HCT116 (cell line): ENCODE results near the gene C11orf58.

Experiments used
- CBX3 ChIP-seq: IDR thresholded peaks from 2 replicates; pipeline ENCODE4 v1.6.1; 2012; ENCODE audit warnings: low read depth
- CTCF ChIP-seq, 3 experiments: fragments of 200-600 bp in 1 of 3; sonication (generic) in 1 of 3; IDR thresholded peaks in 2 of 3; conservative IDR thresholded peaks in 1 of 3; 2 replicates each; pipeline ENCODE4 v1.5.1; 2012 to 2017; ENCODE audit warnings: low read depth in 2 of 3, low read length in 2 of 3, antibody characterized with exemption in 1 of 3, borderline replicate concordance in 1 of 3, control low read depth in 1 of 3, mild to moderate bottlenecking in 1 of 3, mixed read lengths in 1 of 3, mixed run types in 1 of 3, moderate library complexity in 1 of 3; ENCODE audit not compliant: insufficient read depth in 1 of 3
- EGR1 ChIP-seq: IDR thresholded peaks from 2 replicates; pipeline ENCODE4 v1.6.1; 2012; ENCODE audit warnings: low read depth
- EZH2 ChIP-seq: fragments of 200-600 bp; sonication (generic); IDR thresholded peaks from 2 replicates; pipeline ENCODE4 v1.6.1; 2017; ENCODE audit warnings: antibody characterized with exemption, mixed run types
- EZH2phosphoT487 ChIP-seq: fragments of 200-600 bp; IDR thresholded peaks from 2 replicates; pipeline ENCODE4 v1.6.1; 2018; ENCODE audit warnings: antibody characterized with exemption, borderline replicate concordance
- FOSL1 ChIP-seq: IDR thresholded peaks from 2 replicates; pipeline ENCODE4 v1.6.1; 2012; ENCODE audit warnings: low read depth
- JUND ChIP-seq: IDR thresholded peaks from 2 replicates; pipeline ENCODE4 v1.6.1; 2012
- POLR2AphosphoS5 ChIP-seq: IDR thresholded peaks from 2 replicates; pipeline ENCODE4 v1.6.1; 2011; ENCODE audit warnings: mild to moderate bottlenecking, low read depth, low read length, moderate library complexity
- RAD21 ChIP-seq: IDR thresholded peaks from 2 replicates; pipeline ENCODE4 v1.6.1; 2012; ENCODE audit warnings: low read depth, mild to moderate bottlenecking
- SIN3A ChIP-seq: IDR thresholded peaks from 2 replicates; pipeline ENCODE4 v1.6.1; 2012; ENCODE audit warnings: low read depth
- SP1 ChIP-seq: IDR thresholded peaks from 2 replicates; pipeline ENCODE4 v1.6.1; 2012; ENCODE audit warnings: low read depth
- TCF7L2 ChIP-seq: IDR thresholded peaks from 2 replicates; pipeline ENCODE4 v1.7.0; 2011; ENCODE audit warnings: borderline replicate concordance, inconsistent platforms; ENCODE audit not compliant: insufficient read depth, insufficient read length; ENCODE audit errors: extremely low read depth
- YY1 ChIP-seq: IDR thresholded peaks from 2 replicates; pipeline ENCODE4 v1.6.1; 2011; ENCODE audit warnings: low read length, low read depth, moderate library complexity, mild to moderate bottlenecking; ENCODE audit not compliant: insufficient replicate concordance; ENCODE audit errors: extremely low read depth
- ZNF274 ChIP-seq: fragments of 200-500 bp; sonication (Bioruptor generic); IDR thresholded peaks from 2 replicates; pipeline ENCODE4 v1.6.1; 2014; ENCODE audit warnings: mild to moderate bottlenecking, low read depth, low read length, inconsistent platforms

GRCh38 chr11:16784666-16785065, 46.2 kb downstream of the C11orf58 start:
- TF ChIP-seq CTCF (IDR thresholded peaks at IDR 0.05 in 2 of 3, conservative IDR thresholded peaks at IDR 0.05 in 1 of 3; ENCODE audit: borderline replicate concordance in 1 of 3, insufficient read depth in 1 of 3, low read depth in 2 of 3, low read length in 2 of 3), result no peak
- no peak for TF ChIP-seq EZH2
- TF ChIP-seq JUND, result no peak
- TF ChIP-seq SP1, result no peak
- TF ChIP-seq CBX3, result no peak
- TF ChIP-seq SIN3A, result no peak
- TF ChIP-seq YY1, result no peak
- no peak for TF ChIP-seq ZNF274
- no peak for TF ChIP-seq FOSL1
- no peak for TF ChIP-seq RAD21
- TF ChIP-seq TCF7L2, result no peak
- TF ChIP-seq EGR1, result no peak
- TF ChIP-seq EZH2phosphoT487, result no peak
- TF ChIP-seq POLR2AphosphoS5, result no peak
